Suprapubic skin (tissue), 3 donors: ENCODE measurements around the gene TMEM184C.

Source experiments
- EP300 ChIP-seq: sonication (generic); formaldehyde crosslinking; IDR thresholded peaks from one replicate; pipeline ENCODE4 v1.6.1; 2017; ENCODE audit warnings: antibody characterized with exemption
- POLR2A ChIP-seq, 2 donors: fragments of 450-650 bp; IDR thresholded peaks; one replicate each; pipeline ENCODE4 v1.6.1; 2017; ENCODE audit warnings: antibody characterized with exemption in 2 of 2, mild to moderate bottlenecking in 2 of 2, moderate library complexity in 2 of 2
- TF ChIP-seq, protein P1 (sequence below), 2 donors: fragments of 200-600 bp in 1 of 2; fragments of 450-650 bp in 1 of 2; sonication (generic) in 1 of 2; IDR thresholded peaks; one replicate each; pipeline ENCODE4 v1.5.1; 2016 to 2019; ENCODE audit warnings: antibody characterized with exemption in 2 of 2, mild to moderate bottlenecking in 1 of 2, moderate library complexity in 1 of 2

DNA sequence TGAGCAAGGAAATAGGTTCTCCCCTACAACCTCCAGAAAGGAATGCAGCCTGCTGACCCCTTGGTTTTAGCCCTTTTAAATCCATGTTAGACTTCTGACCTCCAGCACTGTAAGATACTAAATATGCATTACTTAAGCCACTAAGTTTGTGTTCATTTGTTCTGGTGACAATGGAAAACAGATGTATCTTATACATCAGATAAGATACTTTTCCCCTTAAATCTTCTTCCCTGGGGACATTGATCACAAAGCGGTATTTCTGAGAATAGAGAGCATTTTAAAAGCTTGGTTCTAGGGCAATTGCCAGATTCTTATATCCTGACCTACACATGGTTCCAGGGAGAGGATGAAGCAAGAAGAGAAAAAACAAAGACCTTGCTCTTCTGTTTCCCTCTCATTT, 6.5 kb upstream of the TMEM184C start:
- TF ChIP-seq, protein P1, sequence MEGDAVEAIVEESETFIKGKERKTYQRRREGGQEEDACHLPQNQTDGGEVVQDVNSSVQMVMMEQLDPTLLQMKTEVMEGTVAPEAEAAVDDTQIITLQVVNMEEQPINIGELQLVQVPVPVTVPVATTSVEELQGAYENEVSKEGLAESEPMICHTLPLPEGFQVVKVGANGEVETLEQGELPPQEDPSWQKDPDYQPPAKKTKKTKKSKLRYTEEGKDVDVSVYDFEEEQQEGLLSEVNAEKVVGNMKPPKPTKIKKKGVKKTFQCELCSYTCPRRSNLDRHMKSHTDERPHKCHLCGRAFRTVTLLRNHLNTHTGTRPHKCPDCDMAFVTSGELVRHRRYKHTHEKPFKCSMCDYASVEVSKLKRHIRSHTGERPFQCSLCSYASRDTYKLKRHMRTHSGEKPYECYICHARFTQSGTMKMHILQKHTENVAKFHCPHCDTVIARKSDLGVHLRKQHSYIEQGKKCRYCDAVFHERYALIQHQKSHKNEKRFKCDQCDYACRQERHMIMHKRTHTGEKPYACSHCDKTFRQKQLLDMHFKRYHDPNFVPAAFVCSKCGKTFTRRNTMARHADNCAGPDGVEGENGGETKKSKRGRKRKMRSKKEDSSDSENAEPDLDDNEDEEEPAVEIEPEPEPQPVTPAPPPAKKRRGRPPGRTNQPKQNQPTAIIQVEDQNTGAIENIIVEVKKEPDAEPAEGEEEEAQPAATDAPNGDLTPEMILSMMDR (IDR thresholded peaks at IDR 0.05) = no peak
- TF ChIP-seq POLR2A (IDR thresholded peaks at IDR 0.05) = no peak
- TF ChIP-seq EP300 = no peak
